A549 (cell line): Measurements from ENCODE around the gene CEP83. TPM values are rescaled to one million over a fixed set of nuclear protein-coding genes. Genes with fewer than 3 reads are reported as not detected.

ENCODE experiments used
- ATAC-seq, 2 experiments: fragments of 200-7000 bp in 1 of 2; fragments of >200 bp in 1 of 2; cut with Nextera tagmentation in 1 of 2; cut with Tn5 transposase in 1 of 2; 3 replicates each; pipeline versions ENCODE4 v1.8.0 to v1.9.1; 2018 to 2020; ENCODE audit warnings: mild to moderate bottlenecking in 1 of 2, moderate library complexity in 1 of 2
- CTCF ChIA-PET: fragments of 300-600 bp; sonication (Branson Sonifier 250); formaldehyde crosslinking; extraction: SDS; loops from one replicate; lab custom pipeline; 2021; ENCODE audit warnings: antibody characterized with exemption, inconsistent platforms; lab: Yijun Ruan, JAX
- POLR2A ChIA-PET: fragments of 350-600 bp; formaldehyde crosslinking; extraction: SDS; loops from one replicate; lab custom pipeline; 2021; ENCODE audit warnings: antibody characterized with exemption, inconsistent platforms; lab: Yijun Ruan, JAX
- DNase-seq, 2 experiments: peaks; one replicate each; pipeline versions ENCODE4 v3.0.0 to v3.0.0-alpha.2; 2011 to 2016; ENCODE audit warnings: low read depth in 1 of 2, low spot score in 1 of 2
- FAIRE-seq: peaks from 2 replicates; lab custom pipeline; 2011; peaks lifted over from hg19 to GRCh38; lab: Jason Lieb, UNC
- H3K27ac ChIP-seq, 2 experiments: fragments of >200 bp; sonication (Bioruptor Twin); formaldehyde crosslinking; 3 replicates each; pipeline ENCODE4 v1.5.1; 2016 to 2017
- H3K4me1 ChIP-seq: fragments of >200 bp; sonication (Bioruptor Twin); formaldehyde crosslinking; 3 replicates; pipeline ENCODE4 v1.6.1; 2016
- H3K4me2 ChIP-seq: fragments of >200 bp; sonication (Bioruptor Twin); formaldehyde crosslinking; 3 replicates; pipeline ENCODE4 v1.6.1; 2016
- H3K4me3 ChIP-seq: fragments of >200 bp; sonication (Bioruptor Twin); formaldehyde crosslinking; 3 replicates; pipeline ENCODE4 v1.5.1; 2016
- H3K9me3 ChIP-seq: fragments of >200 bp; sonication (Bioruptor Twin); formaldehyde crosslinking; 3 replicates; pipeline ENCODE4 v1.6.1; 2016
- CBX2 ChIP-seq: fragments of 200-600 bp; sonication (generic); IDR thresholded peaks from 2 replicates; pipeline ENCODE4 v1.6.1; 2016; ENCODE audit warnings: low read depth, mild to moderate bottlenecking, borderline replicate concordance
- CEBPB ChIP-seq, 2 experiments: fragments of >200 bp in 1 of 2; sonication (Bioruptor Twin) in 1 of 2; formaldehyde crosslinking in 1 of 2; IDR thresholded peaks; 2 replicates each; pipeline ENCODE4 v1.6.1; 2012 to 2016
- CHD4 ChIP-seq: fragments of 200-600 bp; sonication (generic); IDR thresholded peaks from 2 replicates; pipeline ENCODE4 v1.6.1; 2016; ENCODE audit warnings: antibody characterized with exemption, mild to moderate bottlenecking, borderline replicate concordance
- FOSB ChIP-seq: fragments of 250-450 bp; sonication (Bioruptor Pico); IDR thresholded peaks from 2 replicates; pipeline ENCODE4 v1.5.0; 2020; ENCODE audit warnings: mild to moderate bottlenecking, moderate library complexity
- FOSL2 ChIP-seq, 2 experiments: fragments of 450-650 bp in 1 of 2; fragments of >200 bp in 1 of 2; sonication (Bioruptor Twin) in 1 of 2; formaldehyde crosslinking; IDR thresholded peaks; 2 replicates each; pipeline versions ENCODE4 v1.5.0 to v1.6.1; 2016 to 2020; ENCODE audit warnings: mild to moderate bottlenecking in 1 of 2, moderate library complexity in 1 of 2
- FOXS1 ChIP-seq: fragments of 250-450 bp; sonication (Bioruptor Pico); IDR thresholded peaks from 2 replicates; pipeline ENCODE4 v1.5.0; 2020; ENCODE audit warnings: mild to moderate bottlenecking, moderate library complexity
- HDAC2 ChIP-seq: fragments of 200-600 bp; sonication (generic); IDR thresholded peaks from 2 replicates; pipeline ENCODE4 v1.6.1; 2016
- HEYL ChIP-seq: fragments of 250-450 bp; sonication (Bioruptor Pico); IDR thresholded peaks from 2 replicates; pipeline ENCODE4 v1.8.0; 2021; ENCODE audit warnings: mild to moderate bottlenecking, moderate library complexity
- HOXA7 ChIP-seq: fragments of 250-450 bp; sonication (Bioruptor Pico); IDR thresholded peaks from 2 replicates; pipeline ENCODE4 v1.5.0; 2020; ENCODE audit warnings: mild to moderate bottlenecking, moderate library complexity
- JUNB ChIP-seq: fragments of >200 bp; sonication (Bioruptor Twin); formaldehyde crosslinking; IDR thresholded peaks from 2 replicates; pipeline ENCODE4 v1.6.1; 2016
- KDM1A ChIP-seq: fragments of 200-600 bp; sonication (generic); IDR thresholded peaks from 2 replicates; pipeline ENCODE4 v1.6.1; 2016; ENCODE audit warnings: low read depth, mild to moderate bottlenecking
- NFE2L2 ChIP-seq: fragments of 150-350 bp; conservative IDR thresholded peaks from 2 replicates; pipeline ENCODE4 v1.6.1; 2014; ENCODE audit warnings: low read length
- RARB ChIP-seq: fragments of 250-450 bp; sonication (Bioruptor Pico); IDR thresholded peaks from 2 replicates; pipeline ENCODE4 v1.8.0; 2021; ENCODE audit warnings: mild to moderate bottlenecking, moderate library complexity
- RCOR1 ChIP-seq: fragments of 150-350 bp; IDR thresholded peaks from 2 replicates; pipeline ENCODE4 v1.6.1; 2014; ENCODE audit warnings: antibody characterized with exemption, low read length, low read depth
- TFCP2L1 ChIP-seq: fragments of 250-450 bp; sonication (Bioruptor Pico); IDR thresholded peaks from 2 replicates; pipeline ENCODE4 v1.5.0; 2021; ENCODE audit warnings: mild to moderate bottlenecking
- WGBS: methylation state at CpG from one replicate; pipeline ENCODE4 v1.1.6; 2017; ENCODE audit errors: missing lambda C conversion rate; 5-methylcytosine and 5-hydroxymethylcytosine counted together
- polyA plus RNA-seq, 4 experiments: library from polyadenylated mRNA; depleted of rRNA in 3 of 4; stranded (reverse); fragments of >200 nt; fragmentation: RNase III in 1 of 4; extraction: RNeasy Plus Mini Kit Qiagen cat#74134 plus additional on column Dnase treatment in 1 of 4; gene quantifications; 2 replicates in 3 of 4; 3 replicates in 1 of 4; pipeline ENCODE4 v1.2.3, GENCODE V29; 2011 to 2017
- TF ChIP-seq, protein P1 (sequence below): fragments of 250-450 bp; sonication (Bioruptor Pico); IDR thresholded peaks from 2 replicates; pipeline ENCODE4 v1.5.0; 2021; ENCODE audit warnings: mild to moderate bottlenecking, moderate library complexity, borderline replicate concordance
- TF ChIP-seq, protein P2 (sequence below): IDR thresholded peaks from 2 replicates; pipeline ENCODE4 v1.6.1; 2012
- TF ChIP-seq, protein P3 (sequence below): fragments of 150-350 bp; IDR thresholded peaks from 2 replicates; pipeline ENCODE4 v1.6.1; 2014; ENCODE audit warnings: low read depth, mild to moderate bottlenecking, low read length
- TF ChIP-seq, protein P4 (sequence below): fragments of >200 bp; sonication (Bioruptor Twin); formaldehyde crosslinking; IDR thresholded peaks from 2 replicates; pipeline ENCODE4 v1.6.1; 2016
- TF ChIP-seq, protein P5 (sequence below): fragments of >200 bp; sonication (Bioruptor Twin); formaldehyde crosslinking; IDR thresholded peaks from 3 replicates; pipeline ENCODE4 v1.6.1; 2016
- TF ChIP-seq, protein P6 (sequence below): fragments of 250-450 bp; sonication (Bioruptor Pico); IDR thresholded peaks from 2 replicates; pipeline ENCODE4 v1.5.0; 2020; ENCODE audit warnings: low read depth, mild to moderate bottlenecking, moderate library complexity

Gene CEP83
- polyA plus RNA-seq, 2 of the 4 experiments (the other 2 are of a cell fraction), result 8.5 to 21.4 TPM

DNA sequence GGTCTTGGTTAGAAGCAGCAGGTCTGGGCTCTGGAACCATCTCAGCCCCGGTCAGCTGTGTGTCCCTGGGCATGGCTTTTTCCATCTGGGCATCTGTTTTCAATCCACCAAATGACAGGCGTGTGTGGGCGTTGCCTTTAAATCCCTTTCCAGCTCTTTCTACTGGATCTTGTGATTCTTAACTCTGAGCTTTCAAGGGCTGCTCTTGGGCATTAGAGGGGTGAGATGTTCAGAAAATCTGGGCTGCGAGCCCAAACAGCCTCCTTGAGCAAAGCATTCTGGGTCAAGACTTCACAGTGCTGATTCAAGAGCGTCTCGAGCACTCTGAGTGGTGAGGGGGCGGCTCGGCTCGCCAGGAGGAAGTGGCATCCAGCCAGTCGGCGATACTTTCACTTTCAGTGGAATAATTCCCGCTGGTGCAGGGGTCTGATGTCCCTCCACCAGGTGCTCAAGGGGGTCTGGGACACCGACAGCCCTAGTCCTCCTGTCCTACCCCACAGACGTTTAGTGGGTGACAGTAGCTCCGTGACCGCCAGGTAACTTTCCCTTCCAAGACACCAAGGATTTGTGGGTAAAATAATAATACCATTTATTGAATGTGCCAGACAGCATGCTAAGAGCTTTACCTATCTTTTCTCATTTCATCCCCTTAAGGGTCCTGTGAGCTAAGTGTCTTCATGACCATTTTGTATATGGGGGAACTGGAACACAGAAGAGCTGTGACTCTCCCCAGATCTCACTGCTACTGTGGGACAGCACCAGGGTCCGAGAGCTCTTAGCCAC lies 197.2 kb downstream of the CEP83 start:
- ATAC-seq, result peak; percentile 56 to 74; a peak in 5 of 6 replicates
- 59% methylated on average over 16 of the region's 17 CpGs for WGBS
- Histone ChIP-seq H3K9me3 (no peaks in the 10 kb centered on the region), H3K27ac (peak overlapping the region; percentile 11 to 44; a peak in 3 of 6 replicates), H3K4me1 (peaks cover 8% of the 10 kb centered on the region; the same call in 1 of the 3 replicates), H3K4me3 (peak overlapping the region; percentile 32), H3K4me2 (peak overlapping the region; percentile 83)
- POLR2A ChIA-PET, result no interaction called here
- no peak for FAIRE-seq
- CTCF ChIA-PET, result interaction anchor here (0.6 to 1.3 kb wide), 2 partner anchors 759 to 1073 kb away, joined by 3 read pairs; no protein-coding TSS in a partner anchor
- peak; percentile 30 to 38 for DNase-seq
- TF ChIP-seq, protein P1, sequence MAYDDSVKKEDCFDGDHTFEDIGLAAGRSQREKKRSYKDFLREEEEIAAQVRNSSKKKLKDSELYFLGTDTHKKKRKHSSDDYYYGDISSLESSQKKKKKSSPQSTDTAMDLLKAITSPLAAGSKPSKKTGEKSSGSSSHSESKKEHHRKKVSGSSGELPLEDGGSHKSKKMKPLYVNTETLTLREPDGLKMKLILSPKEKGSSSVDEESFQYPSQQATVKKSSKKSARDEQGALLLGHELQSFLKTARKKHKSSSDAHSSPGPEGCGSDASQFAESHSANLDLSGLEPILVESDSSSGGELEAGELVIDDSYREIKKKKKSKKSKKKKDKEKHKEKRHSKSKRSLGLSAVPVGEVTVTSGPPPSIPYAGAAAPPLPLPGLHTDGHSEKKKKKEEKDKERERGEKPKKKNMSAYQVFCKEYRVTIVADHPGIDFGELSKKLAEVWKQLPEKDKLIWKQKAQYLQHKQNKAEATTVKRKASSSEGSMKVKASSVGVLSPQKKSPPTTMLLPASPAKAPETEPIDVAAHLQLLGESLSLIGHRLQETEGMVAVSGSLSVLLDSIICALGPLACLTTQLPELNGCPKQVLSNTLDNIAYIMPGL (CRISPR knock-in tag), result no peak
- no peak for TF ChIP-seq FOXS1

DNA sequence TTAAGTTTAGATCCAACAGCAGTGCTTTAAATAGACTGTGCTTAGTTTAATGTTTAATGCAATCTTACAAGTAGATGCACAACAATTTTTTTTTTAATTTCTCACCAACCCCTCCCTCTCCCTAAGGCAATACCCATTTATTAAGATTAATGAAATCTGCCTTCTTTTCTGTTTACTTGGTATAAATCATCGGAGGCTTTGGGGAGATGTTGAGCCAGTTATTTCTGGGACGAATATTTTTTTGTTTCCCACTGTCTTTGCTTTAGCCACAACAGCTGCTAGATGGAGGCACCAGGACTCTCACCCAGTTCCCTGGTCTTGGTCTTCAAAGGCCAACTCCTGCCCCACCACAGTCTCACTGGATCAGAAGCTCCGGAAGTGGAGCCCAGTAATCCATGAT lies 197.9 kb downstream of the CEP83 start:
- ATAC-seq, result no peak
- H3K4me3 ChIP-seq, result no peak overlapping the region; the same call in 2 of the 3 replicates
- CTCF ChIA-PET, result interaction anchor here (1.2 to 1.3 kb wide), 2 partner anchors 159 to 1074 kb away, joined by 3 to 5 read pairs; no protein-coding TSS in a partner anchor
- WGBS, result 76% methylated on average over 3 of the region's 3 CpGs
- FAIRE-seq, result no peak
- H3K27ac ChIP-seq, result peak overlapping the region; percentile 11 to 44; a peak in 3 of 6 replicates
- peak overlapping the region; percentile 83 for H3K4me2 ChIP-seq
- no peak for DNase-seq
- H3K9me3 ChIP-seq, result no peaks in the 10 kb centered on the region
- POLR2A ChIA-PET, result no interaction called here
- TF ChIP-seq CHD4 (no peak), HOXA7 (CRISPR knock-in tag) (no peak), FOSB (CRISPR knock-in tag) (no peak), RARB (no peak), JUNB (no peak), CBX2 (no peak), FOSL2 (IDR thresholded peaks at IDR 0.05) (no peak), FOSL2 (CRISPR knock-in tag; IDR thresholded peaks at IDR 0.05) (no peak), KDM1A (no peak), CEBPB (IDR thresholded peaks at IDR 0.05) (no peak), HEYL (CRISPR knock-in tag) (no peak), NFE2L2 (no peak), TFCP2L1 (no peak), HDAC2 (no peak), RCOR1 (no peak)
- TF ChIP-seq, protein P2, sequence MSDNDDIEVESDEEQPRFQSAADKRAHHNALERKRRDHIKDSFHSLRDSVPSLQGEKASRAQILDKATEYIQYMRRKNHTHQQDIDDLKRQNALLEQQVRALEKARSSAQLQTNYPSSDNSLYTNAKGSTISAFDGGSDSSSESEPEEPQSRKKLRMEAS, result no peak
- TF ChIP-seq, protein P1 (CRISPR knock-in tag), result no peak
- TF ChIP-seq, protein P3, sequence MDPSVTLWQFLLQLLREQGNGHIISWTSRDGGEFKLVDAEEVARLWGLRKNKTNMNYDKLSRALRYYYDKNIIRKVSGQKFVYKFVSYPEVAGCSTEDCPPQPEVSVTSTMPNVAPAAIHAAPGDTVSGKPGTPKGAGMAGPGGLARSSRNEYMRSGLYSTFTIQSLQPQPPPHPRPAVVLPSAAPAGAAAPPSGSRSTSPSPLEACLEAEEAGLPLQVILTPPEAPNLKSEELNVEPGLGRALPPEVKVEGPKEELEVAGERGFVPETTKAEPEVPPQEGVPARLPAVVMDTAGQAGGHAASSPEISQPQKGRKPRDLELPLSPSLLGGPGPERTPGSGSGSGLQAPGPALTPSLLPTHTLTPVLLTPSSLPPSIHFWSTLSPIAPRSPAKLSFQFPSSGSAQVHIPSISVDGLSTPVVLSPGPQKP, result no peak
- TF ChIP-seq, protein P4, sequence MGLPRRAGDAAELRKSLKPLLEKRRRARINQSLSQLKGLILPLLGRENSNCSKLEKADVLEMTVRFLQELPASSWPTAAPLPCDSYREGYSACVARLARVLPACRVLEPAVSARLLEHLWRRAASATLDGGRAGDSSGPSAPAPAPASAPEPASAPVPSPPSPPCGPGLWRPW, result no peak
- TF ChIP-seq, protein P5, sequence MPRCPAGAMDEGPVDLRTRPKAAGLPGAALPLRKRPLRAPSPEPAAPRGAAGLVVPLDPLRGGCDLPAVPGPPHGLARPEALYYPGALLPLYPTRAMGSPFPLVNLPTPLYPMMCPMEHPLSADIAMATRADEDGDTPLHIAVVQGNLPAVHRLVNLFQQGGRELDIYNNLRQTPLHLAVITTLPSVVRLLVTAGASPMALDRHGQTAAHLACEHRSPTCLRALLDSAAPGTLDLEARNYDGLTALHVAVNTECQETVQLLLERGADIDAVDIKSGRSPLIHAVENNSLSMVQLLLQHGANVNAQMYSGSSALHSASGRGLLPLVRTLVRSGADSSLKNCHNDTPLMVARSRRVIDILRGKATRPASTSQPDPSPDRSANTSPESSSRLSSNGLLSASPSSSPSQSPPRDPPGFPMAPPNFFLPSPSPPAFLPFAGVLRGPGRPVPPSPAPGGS, result no peak
- TF ChIP-seq, protein P6, sequence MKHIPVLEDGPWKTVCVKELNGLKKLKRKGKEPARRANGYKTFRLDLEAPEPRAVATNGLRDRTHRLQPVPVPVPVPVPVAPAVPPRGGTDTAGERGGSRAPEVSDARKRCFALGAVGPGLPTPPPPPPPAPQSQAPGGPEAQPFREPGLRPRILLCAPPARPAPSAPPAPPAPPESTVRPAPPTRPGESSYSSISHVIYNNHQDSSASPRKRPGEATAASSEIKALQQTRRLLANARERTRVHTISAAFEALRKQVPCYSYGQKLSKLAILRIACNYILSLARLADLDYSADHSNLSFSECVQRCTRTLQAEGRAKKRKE (CRISPR knock-in tag), result no peak
- peaks cover 8% of the 10 kb centered on the region; the same call in 1 of the 3 replicates for H3K4me1 ChIP-seq
